ENCODE data around the gene RAD9A.

The RAD9A gene

DNA sequence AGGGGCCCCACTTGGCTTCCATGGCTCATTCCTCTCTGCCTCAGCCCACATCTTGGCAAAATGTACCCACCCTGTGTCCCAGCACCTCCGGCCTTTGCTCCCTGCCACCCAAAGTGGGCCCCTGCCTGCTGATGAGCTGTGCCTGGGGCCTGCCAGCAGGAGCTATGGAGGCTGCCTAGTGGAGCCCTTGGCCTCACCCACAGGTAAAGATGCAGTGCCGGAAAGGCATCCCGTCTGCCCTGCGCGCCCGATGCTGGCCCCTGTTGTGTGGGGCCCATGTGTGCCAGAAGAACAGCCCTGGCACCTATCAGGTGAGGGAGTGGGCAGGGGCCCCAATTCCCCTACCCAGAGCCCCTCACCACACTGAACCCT lies 13.4 kb downstream of the RAD9A start:
- intact Hi-C loops (cut with DNase I; ENCODE audit: low total_unique reads), result no loop called here
- DNase-seq, result no peak
- Histone ChIP-seq H3K9me3 (no peaks in the 10 kb centered on the region), H3K4me1 (peaks cover 0 to 24% (median 12%) of the 10 kb centered on the region in 4 donors), H3K27me3 (peaks cover 0 to 65% of the 10 kb centered on the region in 2 donors), H3K36me3 (no peaks in the 10 kb centered on the region), H3K4me3 (no peak overlapping the region), H3K27ac (no peak overlapping the region)
- TF ChIP-seq, protein P1, sequence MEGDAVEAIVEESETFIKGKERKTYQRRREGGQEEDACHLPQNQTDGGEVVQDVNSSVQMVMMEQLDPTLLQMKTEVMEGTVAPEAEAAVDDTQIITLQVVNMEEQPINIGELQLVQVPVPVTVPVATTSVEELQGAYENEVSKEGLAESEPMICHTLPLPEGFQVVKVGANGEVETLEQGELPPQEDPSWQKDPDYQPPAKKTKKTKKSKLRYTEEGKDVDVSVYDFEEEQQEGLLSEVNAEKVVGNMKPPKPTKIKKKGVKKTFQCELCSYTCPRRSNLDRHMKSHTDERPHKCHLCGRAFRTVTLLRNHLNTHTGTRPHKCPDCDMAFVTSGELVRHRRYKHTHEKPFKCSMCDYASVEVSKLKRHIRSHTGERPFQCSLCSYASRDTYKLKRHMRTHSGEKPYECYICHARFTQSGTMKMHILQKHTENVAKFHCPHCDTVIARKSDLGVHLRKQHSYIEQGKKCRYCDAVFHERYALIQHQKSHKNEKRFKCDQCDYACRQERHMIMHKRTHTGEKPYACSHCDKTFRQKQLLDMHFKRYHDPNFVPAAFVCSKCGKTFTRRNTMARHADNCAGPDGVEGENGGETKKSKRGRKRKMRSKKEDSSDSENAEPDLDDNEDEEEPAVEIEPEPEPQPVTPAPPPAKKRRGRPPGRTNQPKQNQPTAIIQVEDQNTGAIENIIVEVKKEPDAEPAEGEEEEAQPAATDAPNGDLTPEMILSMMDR (IDR thresholded peaks at IDR 0.05), result no peak

DNA sequence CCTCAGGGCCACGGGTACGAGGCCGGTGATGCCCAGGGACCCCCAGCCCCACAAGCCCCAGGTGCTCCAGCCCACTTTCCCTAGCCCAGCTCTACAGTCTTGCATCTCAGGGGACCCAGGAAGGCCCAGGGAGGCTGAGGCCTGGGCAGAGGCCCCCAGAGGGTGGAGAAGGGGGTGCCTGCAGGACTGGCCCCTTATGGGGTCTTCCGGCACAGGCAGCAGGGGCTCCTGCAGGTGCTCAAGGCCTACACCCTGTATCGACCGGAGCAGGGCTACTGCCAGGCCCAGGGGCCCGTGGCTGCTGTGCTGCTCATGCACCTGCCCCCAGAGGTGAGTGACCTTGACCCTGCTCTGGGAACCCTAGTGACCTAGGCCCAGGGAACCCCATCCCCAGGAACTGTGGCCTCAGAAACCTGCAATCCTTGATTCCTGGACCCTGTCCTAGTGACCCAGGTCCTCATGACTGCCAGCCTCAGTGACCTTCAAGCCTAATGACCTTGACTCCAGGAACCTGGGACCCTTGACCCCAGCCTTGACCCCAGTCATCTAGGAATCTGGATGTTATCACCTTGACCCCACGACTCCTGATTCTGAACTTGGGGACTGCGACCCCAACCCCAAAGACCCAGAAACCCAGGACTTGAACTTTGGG lies 14.0 kb downstream of the RAD9A start:
- Histone ChIP-seq H3K27me3 (peaks cover 0 to 71% of the 10 kb centered on the region in 2 donors), H3K4me3 (no peak overlapping the region), H3K27ac (no peak overlapping the region), H3K4me1 (peaks cover 0 to 18% (median 6%) of the 10 kb centered on the region in 4 donors), H3K36me3 (no peaks in the 10 kb centered on the region), H3K9me3 (no peaks in the 10 kb centered on the region)
- intact Hi-C loops (cut with DNase I; ENCODE audit: low total_unique reads), result no loop called here
- DNase-seq, result no peak
- TF ChIP-seq, protein P1 (IDR thresholded peaks at IDR 0.05), result no peak

DNA sequence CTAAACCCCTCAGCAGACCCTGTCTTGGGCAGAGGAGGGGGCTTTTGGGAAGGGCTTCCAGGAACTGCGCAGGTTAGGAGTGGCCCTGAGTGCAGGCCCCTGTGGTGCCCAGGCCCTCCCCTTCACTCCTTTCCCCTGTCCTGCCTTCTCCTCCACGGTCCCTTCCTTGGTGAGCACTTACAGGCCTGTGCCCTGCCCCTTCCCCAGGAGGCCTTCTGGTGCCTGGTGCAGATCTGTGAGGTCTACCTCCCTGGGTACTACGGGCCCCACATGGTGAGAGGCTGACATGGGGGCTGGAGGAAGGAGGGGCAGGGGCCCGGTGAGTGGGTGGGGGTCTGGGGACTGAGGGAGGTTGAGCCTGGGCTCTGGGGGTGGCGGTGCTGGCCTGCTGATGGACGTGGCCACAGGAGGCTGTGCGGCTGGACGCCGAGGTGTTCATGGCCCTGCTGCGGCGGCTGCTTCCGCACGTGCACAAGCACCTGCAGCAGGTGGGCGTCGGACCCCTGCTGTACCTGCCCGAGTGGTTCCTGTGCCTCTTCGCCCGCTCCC lies 14.7 kb downstream of the RAD9A start:
- no peak overlapping the region for H3K27ac ChIP-seq
- H3K36me3 ChIP-seq, result no peaks in the 10 kb centered on the region
- intact Hi-C loops (cut with DNase I; ENCODE audit: low total_unique reads), result no loop called here
- no peak overlapping the region for H3K4me3 ChIP-seq
- H3K9me3 ChIP-seq, result no peaks in the 10 kb centered on the region
- peaks cover 0 to 15% (median 5%) of the 10 kb centered on the region in 4 donors for H3K4me1 ChIP-seq
- peaks cover 0 to 78% of the 10 kb centered on the region in 2 donors for H3K27me3 ChIP-seq
- TF ChIP-seq, protein P1 (IDR thresholded peaks at IDR 0.05), result no peak
- DNase-seq, result no peak

DNA sequence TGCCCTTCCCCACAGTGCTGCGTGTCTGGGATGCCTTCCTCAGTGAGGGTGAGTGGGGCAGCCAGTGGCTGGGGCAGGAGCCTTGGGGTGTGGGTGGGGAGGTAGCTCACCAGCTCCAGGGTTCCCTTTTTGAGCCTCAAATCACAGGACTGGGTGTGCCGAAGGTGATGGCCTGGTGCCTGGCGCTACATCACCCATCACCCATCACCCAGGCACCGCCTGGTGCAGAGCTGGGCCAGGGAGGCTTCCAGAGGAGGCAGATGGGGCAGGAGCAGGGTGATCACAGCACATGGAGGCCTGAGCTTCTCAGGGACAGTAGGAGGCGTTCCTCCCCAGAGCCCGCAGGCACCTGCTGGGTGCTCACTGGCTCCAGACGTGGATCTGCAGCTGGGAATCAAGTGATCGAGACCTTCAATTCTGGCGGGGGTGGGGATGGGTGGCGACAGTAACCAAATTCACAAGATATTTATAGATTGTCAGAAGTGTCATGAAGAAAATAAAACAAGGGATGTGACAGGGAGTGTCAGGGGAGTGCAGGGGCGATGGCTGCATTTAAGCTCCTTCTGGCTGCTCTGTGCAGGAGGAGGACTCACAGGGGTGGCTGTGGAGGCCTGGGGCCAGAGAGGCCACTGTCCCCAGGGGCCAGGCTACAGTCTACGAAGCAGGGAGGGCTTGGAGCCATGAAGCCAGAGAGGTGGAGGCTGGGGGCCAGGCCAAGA lies 15.3 kb downstream of the RAD9A start:
- TF ChIP-seq, protein P1 (IDR thresholded peaks at IDR 0.05), result no peak
- intact Hi-C loops (cut with DNase I; ENCODE audit: low total_unique reads), result no loop called here
- Histone ChIP-seq H3K9me3 (no peaks in the 10 kb centered on the region), H3K27ac (no peak overlapping the region), H3K4me1 (peaks cover 0 to 13% (median 3%) of the 10 kb centered on the region in 4 donors), H3K27me3 (peaks cover 0 to 84% of the 10 kb centered on the region in 2 donors), H3K4me3 (no peak overlapping the region), H3K36me3 (no peaks in the 10 kb centered on the region)
- no peak for DNase-seq

DNA sequence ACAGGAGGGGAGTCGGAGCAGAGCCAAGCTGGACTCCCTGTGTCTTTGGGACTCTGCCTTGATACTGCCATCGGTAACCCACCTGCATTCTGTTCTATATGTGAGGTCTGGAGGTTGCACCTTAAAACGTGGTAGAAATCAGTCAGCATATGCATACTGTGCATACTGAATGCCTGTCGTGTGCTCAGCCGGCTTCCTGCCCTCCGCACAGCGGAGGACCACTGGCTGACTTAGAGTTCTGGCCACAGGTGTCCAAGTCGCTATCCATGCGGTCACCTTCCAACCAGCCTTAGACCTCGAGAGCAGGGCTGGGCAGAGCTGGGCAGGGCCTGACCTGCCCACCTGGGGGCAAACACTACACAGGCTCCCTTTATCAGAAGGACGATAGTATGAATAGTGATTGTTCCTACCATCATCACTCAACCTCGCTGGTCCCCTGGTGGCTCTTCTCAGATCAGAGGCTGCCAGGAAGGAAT lies 15.9 kb downstream of the RAD9A start:
- Histone ChIP-seq H3K27ac (no peak overlapping the region), H3K9me3 (no peaks in the 10 kb centered on the region), H3K36me3 (no peaks in the 10 kb centered on the region), H3K4me3 (no peak overlapping the region), H3K27me3 (peaks cover 0 to 87% of the 10 kb centered on the region in 2 donors), H3K4me1 (peaks cover 0 to 11% (median 0%) of the 10 kb centered on the region in 4 donors)
- TF ChIP-seq, protein P1 (IDR thresholded peaks at IDR 0.05), result no peak
- DNase-seq, result no peak
- intact Hi-C loops (cut with DNase I; ENCODE audit: low total_unique reads), result no loop called here

All from tibial artery (tissue), 4 donors.